ENCODE measurements around the gene PGAP3.

DNA sequence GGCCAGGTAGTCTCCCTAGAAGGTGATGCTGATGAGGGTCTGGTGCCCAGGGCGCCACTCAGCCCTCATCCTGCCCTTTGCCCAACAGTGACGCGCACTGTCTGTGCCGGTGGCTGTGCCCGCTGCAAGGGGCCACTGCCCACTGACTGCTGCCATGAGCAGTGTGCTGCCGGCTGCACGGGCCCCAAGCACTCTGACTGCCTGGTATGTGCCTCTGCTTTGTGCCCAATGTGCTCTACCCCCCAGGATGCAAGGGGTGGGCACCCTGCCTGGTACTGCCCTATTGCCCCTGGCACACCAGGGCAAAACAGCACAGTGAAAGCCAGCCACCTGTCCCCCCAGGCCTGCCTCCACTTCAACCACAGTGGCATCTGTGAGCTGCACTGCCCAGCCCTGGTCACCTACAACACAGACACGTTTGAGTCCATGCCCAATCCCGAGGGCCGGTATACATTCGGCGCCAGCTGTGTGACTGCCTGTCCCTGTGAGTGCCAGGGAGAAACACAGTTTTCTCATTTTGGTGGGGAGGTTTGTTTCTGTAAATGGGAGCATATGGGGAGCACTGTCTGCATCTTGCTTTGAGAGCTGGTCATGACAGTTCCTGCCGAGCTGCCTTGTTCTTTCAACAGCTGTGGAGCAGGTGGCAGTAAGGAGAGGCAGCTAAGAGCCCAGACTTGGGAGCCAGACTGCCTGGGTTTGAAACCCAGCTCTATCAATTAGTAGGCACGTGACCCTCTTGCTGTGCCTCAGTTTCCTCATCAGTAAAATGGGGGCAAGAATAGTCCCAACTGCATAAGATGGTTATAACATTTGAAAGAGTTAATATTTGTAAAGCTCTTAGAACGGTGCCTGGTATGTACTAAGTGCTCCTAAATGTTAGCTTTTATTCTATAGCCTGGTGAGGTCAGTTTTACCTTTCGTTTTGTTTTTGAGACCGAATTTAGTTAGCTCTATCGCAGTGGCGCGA lies 22.4 kb upstream of the PGAP3 start:
- TF ChIP-seq EP300 (IDR thresholded peaks at IDR 0.05; ENCODE audit: low read depth) (no peak), POLR2AphosphoS5 (IDR thresholded peaks at IDR 0.05) (no peak), POLR2A (IDR thresholded peaks at IDR 0.05) (no peak)
- TF ChIP-seq, protein P1, sequence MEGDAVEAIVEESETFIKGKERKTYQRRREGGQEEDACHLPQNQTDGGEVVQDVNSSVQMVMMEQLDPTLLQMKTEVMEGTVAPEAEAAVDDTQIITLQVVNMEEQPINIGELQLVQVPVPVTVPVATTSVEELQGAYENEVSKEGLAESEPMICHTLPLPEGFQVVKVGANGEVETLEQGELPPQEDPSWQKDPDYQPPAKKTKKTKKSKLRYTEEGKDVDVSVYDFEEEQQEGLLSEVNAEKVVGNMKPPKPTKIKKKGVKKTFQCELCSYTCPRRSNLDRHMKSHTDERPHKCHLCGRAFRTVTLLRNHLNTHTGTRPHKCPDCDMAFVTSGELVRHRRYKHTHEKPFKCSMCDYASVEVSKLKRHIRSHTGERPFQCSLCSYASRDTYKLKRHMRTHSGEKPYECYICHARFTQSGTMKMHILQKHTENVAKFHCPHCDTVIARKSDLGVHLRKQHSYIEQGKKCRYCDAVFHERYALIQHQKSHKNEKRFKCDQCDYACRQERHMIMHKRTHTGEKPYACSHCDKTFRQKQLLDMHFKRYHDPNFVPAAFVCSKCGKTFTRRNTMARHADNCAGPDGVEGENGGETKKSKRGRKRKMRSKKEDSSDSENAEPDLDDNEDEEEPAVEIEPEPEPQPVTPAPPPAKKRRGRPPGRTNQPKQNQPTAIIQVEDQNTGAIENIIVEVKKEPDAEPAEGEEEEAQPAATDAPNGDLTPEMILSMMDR (IDR thresholded peaks at IDR 0.05): no peak

All from transverse colon (tissue), 4 donors.